Uterus (tissue), 2 donors: Measurements from ENCODE around the gene CCDC120.

ENCODE experiments used
- CTCF ChIP-seq, 4 experiments: fragments of 200-600 bp in 2 of 4; fragments of 450-650 bp in 2 of 4; sonication (generic) in 2 of 4; IDR thresholded peaks; one replicate each; pipeline ENCODE4 v1.5.1; 2016 to 2019; ENCODE audit warnings: antibody characterized with exemption in 4 of 4, mild to moderate bottlenecking in 2 of 4, moderate library complexity in 1 of 4
- POLR2A ChIP-seq, 2 donors: fragments of 450-650 bp; IDR thresholded peaks; one replicate each; pipeline ENCODE4 v1.6.1; 2016; ENCODE audit warnings: antibody characterized with exemption in 2 of 2, mild to moderate bottlenecking in 1 of 2, moderate library complexity in 1 of 2

GRCh38 chrX:49111791-49112190 is 53.0 kb downstream of the CCDC120 start:
- no peak for TF ChIP-seq CTCF (IDR thresholded peaks at IDR 0.05)
- no peak for TF ChIP-seq POLR2A (IDR thresholded peaks at IDR 0.05)
